ENCODE data around the gene SULF2.

- TF ChIP-seq ZFP30 (CRISPR knock-in tag; IDR thresholded peaks at IDR 0.05) = no peak
- no peak for TF ChIP-seq PATZ1 (CRISPR knock-in tag; IDR thresholded peaks at IDR 0.05; ENCODE audit: borderline replicate concordance)
- no peak for TF ChIP-seq ZNF70 (CRISPR knock-in tag; IDR thresholded peaks at IDR 0.05)
- TF ChIP-seq SNAI2 (CRISPR knock-in tag; IDR thresholded peaks at IDR 0.05) = no peak
- no peak for TF ChIP-seq TOX (CRISPR knock-in tag; IDR thresholded peaks at IDR 0.05; ENCODE audit: borderline replicate concordance)
- no peak for TF ChIP-seq ZFP3 (CRISPR knock-in tag; IDR thresholded peaks at IDR 0.05)
- no peak for TF ChIP-seq CSDC2 (CRISPR knock-in tag; IDR thresholded peaks at IDR 0.05)
- no peak for TF ChIP-seq ESRRG (CRISPR knock-in tag; IDR thresholded peaks at IDR 0.05)
- TF ChIP-seq ARNTL (CRISPR knock-in tag; IDR thresholded peaks at IDR 0.05; ENCODE audit: borderline replicate concordance, low read depth) = no peak
- no peak for TF ChIP-seq ZC3H10 (CRISPR knock-in tag; IDR thresholded peaks at IDR 0.05)
- TF ChIP-seq, protein P1, sequence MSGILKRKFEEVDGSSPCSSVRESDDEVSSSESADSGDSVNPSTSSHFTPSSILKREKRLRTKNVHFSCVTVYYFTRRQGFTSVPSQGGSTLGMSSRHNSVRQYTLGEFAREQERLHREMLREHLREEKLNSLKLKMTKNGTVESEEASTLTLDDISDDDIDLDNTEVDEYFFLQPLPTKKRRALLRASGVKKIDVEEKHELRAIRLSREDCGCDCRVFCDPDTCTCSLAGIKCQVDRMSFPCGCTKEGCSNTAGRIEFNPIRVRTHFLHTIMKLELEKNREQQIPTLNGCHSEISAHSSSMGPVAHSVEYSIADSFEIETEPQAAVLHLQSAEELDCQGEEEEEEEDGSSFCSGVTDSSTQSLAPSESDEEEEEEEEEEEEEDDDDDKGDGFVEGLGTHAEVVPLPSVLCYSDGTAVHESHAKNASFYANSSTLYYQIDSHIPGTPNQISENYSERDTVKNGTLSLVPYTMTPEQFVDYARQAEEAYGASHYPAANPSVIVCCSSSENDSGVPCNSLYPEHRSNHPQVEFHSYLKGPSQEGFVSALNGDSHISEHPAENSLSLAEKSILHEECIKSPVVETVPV (CRISPR knock-in tag; IDR thresholded peaks at IDR 0.05) = no peak
- no peak for TF ChIP-seq ZNF565 (CRISPR knock-in tag; conservative IDR thresholded peaks at IDR 0.05; ENCODE audit: low read depth)
- TF ChIP-seq RARB (CRISPR knock-in tag; IDR thresholded peaks at IDR 0.05) = no peak
Observed at GRCh38 chr20:47785311-47785853, at the start of gene SULF2.
